ENCODE results near the gene STAG1.
A peak's percentile ranks its signal among the peaks of the same experiment; 100 is the strongest.
"Not testable (repeated sequence)": the region's sequence is repeated elsewhere in the genome, so short reads cannot be mapped to it uniquely, and the experiment has no call there.

STAG1 gene

DNA sequence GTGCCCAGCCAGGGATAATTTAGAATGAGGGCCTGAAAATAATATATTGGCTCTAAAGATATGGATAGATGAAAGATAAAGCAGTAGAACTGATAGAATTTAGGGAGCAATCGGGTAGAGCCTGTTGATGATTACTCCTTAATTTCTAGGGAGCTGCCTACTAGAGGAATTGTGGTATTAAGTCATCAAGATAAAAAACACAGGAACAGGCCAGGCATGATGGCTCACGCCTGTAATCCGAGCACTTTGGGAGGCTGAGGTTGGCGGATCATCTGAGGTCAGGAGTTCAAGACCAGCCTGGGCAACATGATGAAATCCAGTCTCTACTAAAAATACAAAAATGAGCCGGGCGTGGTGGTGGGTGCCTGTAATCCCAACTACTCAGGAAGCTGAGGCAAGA lies 371.6 kb downstream of the STAG1 start:
- peak; percentile 60 for DNase-seq

DNA sequence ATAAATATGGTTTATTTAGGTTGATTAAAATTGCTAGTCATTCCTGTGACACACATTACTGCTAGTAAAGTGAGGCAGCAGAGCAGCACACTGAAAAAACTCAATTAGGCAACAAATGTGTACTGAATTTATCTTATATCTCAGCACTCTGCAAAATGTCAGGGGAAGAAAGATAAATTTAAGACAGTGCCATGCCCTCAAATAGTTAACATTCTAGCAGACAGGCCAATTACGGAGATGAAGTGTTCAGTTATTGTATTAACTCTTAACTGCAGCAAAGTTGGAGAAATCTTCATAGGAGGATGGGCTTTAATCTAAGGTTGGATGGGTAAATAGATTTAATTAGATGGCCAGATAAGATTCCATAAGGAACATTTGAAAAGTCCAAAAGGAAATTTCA lies 374.2 kb downstream of the STAG1 start:
- no peak for DNase-seq

DNA sequence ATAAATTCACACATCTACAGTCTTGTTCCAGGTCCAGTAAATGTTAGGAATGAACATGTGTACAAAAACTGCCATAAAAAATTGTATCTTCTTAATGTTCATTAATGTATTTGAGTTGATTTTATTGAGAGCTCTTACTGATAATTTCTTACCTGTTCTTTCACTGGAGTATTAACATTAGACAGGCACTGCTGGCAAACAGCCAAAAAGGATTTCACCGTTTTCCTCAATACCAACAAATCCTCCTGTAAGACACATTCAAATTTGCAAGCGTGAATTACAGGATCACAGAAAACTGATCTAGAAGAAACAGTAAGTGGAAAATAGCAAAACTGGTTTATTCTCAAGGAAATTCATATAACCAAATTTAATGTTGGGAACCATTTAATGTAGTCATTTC lies 374.7 kb downstream of the STAG1 start:
- DNase-seq, result no peak

DNA sequence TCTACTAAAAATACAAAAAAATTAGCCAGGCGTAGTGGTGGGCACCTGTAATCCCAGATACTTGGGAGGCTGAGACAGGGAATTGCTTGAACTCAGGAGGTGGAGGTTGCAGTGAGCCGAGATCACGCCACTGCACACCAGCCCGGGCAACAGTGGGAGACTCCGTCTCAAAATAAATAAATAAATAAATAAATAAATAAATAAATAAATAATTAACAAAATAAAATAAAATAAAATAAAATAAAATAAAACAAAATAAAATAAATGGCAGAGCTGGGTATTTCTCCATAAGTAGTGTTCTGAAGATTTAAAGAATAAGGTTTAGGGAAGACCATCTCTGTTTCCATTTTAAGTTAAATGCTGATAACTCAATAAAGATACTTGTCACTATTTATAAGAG lies 376.4 kb downstream of the STAG1 start:
- DNase-seq, result not testable (repeated sequence)

DNA sequence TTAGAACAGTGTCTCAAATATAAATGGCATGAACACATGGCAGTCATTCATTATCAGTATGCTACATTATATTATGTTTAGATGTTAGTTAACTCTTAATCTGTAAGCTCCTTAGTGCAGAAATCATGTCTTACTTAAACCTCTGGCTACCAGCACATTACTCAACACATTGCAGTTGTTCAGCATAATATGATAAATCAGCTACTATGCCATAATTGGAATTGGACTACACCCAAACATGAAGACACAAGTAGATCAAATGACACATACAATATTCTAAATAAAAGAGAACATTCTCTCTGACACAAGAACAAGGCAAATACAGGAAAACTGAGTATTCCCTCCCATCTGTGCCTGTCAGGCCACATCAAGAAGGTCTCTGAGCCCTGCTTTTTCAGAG lies 385.9 kb downstream of the STAG1 start:
- peak; percentile 58 for DNase-seq

DNA sequence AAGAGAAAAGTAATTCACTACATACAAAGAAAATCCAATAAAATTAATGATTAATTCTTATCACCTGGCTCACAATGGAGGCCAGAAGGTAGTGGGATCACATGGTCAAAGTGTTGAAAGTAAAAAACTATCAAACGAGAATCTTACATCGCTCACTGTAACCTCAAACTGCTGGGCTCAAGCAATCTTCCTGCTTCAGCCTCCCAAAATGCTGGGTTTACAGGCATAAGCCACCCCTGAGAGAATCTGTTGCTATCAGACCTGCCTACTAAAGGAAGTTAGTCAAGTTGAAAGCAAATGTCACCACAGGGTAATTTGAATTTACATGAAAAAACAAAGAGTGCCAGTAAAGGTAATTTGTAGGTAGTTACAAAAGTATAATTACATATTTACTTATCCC lies 398.7 kb downstream of the STAG1 start:
- no peak for DNase-seq

DNA sequence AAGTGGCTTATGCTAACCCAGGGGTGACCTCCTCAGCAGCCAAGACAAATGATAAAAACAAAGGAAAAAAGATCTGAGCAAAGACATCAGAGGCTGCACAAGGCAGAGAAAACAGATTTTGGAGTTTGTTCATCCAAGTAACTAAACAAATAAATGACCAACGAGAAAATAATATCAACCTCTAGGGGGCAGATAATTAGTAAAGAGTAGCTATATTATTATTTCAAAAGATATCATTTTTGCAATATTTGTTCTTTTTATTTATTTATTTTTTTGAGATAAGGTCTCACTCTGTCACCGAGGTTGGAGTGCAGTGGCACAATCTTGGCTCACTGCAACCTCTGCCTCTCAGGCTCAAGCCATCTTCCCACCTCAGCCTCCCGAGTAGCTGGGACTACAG lies 400.3 kb downstream of the STAG1 start:
- no peak for DNase-seq

DNA sequence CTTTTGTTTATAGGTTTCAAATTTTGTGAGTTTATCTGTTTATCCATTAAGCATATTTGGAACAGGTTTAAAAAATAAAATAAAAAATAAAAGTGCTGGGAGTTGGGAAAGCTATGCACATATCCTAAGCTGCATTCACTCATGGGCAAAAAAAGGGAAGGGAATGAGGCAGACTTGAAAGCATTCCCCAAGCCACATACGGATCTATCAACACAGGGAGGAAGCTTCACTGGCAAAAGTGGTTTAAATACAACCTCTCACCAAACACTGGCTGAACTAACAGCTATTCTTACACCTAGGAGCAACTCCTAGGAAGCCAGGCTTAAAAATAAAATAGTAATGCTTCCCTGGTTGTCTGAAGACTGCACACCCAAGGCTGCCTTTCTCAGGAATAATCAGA lies 400.8 kb downstream of the STAG1 start:
- no peak for DNase-seq

DNA sequence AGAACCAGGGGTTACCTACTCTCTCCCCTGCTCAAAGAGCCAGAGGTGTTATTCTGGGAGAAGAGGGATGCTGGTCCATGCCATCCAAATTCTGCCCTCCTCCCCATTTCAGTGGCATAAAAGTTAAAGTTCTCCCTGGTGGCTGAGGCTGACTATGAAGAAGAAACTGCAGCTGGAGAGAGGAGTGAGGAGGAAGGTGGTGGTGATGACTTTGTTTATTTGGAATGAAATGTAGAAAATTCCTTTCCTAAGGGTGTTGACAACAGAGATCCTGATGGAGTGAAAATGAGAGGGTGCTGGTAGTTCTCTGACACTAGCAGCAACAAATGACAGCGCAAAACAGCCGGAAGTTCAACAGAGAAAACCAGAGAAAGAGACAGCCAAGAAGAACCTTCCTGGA lies 401.6 kb downstream of the STAG1 start:
- peak; percentile 58 for DNase-seq

DNA sequence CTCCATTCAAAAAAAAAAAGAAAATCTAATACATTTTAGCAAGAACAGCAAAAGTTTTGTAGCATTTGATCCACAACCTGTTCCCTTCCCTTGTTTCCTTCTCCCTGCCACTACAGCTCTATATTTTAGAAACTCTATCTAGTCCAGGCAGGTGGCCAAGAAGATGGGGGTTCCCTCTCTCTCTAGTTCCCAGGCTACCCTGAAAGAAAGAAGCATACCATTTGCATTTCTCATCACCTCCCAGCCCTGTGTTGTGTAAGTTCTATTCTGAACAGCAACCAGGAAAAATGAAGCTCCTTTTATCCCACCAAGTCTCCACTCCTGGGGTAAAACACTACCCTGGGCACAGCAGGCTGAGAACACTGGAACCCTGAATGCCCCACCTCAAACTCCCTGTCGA lies 402.0 kb downstream of the STAG1 start:
- DNase-seq, result peak; percentile 92

DNA sequence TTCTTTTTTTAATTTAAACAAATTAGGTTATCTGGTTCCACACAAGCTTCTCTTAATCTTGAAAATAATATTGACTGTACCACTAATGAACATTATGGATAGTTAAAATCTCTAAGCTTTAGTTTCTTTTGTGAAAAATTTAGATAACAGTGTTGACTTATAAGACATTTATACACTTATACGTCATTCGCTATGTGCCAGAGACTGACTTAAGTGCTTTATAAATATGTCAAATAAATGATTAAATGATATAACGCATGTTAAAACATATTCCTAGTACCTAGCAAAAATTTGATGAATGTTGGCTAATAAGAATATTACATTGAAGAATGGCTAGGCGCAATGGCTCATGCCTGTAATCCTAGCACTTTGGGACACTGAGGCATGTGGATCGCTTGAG lies 405.7 kb downstream of the STAG1 start:
- DNase-seq, result no peak

DNA sequence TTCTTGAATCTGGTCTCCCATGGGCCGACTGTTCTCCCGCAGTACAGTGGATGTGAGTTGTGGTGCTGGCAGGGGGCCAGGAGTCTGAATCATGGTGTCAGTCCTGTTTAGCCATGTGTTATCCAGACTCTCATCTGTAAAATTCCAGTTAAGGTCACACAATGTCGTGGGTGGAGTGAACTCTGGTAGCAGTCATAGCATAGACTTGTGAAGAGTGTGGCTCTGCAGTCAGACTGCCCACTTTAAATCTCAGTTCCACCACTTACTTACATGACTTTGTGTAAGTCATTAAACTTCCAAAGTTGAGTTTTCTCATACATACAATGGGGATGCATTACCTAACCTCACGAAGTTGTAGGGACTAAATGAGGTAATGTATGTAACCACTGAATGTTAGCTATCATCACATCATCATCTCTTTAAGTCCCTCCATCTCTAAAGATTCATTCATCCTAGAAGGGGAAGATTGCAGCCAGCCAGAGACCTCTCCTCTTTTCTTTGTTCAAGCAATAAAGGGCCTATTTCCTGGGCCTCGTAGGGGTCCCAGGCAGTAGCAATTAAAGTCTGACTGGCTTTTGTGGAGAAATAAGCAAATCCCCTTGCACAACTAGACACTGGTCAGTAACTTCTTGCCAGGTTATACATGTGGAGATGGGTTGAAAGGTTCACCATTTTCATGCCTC lies 408.2 kb downstream of the STAG1 start:
- DNase-seq, result peak; percentile 96

DNA sequence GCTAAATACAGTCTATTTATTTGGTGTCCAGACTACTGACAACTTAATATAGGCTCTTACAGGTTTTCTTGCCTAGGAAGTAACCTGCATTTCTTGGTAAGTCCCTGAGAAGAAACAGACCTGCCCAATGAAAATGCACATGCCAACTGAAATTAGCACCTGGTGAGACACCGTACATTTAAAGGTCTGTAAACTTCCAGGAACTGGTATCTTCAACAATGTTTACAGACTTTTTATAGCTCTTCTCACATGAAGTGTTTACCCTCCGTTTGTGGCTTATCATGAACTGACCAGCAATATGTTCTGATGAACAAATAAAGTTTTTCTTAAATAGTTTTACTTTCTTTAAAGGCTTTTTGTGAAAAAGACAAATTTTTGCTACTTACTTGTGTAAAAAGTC lies 408.7 kb downstream of the STAG1 start:
- no peak for DNase-seq

DNA sequence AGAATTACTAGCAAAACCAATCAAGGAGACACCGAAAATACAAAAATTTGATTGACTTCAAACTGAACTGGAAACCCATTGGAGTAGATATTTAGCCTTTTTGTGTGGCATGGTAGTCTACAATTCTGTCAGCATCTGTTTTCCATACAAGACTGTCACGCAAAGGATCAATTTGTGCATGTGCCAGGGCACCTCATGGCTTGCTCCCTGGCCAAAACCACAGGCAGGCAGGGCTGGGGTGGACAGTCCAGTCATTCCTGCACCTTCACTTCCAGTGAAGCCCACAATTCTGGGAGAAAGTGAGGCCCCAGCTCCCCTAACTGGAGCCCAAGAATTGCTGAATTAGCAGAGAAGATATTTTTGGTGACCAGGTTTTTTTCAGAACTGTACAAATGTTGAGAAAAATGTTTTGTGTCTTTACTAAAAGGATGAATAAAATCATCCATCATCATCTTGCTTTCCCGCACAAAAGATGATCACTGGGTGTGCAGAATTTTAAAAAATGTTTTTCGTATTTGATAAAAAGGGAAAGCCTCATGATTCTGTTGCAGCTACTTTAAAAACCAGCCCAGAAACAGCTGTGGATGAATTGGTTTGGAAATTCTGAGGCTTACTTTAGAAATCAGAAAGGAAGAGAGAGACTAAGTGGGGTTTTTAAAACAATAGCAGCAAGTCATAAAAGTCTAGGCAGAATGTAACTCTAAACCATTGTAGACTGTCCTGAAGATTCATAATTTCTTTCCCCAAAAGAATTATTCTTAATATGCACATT lies 415.7 kb downstream of the STAG1 start:
- DNase-seq, result no peak

DNA sequence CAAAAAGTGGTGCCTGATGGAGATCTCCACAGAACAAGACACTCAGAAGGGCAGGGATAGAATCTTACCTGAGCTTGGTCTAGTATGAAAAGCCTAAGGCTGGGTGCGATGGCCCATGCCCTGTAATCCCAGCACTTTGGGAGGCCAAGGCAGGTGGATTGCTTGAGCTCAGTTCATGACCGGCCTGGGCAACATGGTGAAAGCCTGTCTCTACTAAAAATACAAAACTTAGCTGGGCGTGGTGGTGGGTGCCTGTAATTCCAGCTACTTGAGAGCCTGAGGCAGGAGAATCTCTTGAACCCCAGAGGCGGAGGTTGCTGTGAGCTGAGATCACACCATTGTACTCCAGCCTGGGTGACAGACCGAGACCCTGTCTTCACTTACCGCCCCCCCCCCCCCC lies 417.5 kb downstream of the STAG1 start:
- not testable (repeated sequence) for DNase-seq

DNA sequence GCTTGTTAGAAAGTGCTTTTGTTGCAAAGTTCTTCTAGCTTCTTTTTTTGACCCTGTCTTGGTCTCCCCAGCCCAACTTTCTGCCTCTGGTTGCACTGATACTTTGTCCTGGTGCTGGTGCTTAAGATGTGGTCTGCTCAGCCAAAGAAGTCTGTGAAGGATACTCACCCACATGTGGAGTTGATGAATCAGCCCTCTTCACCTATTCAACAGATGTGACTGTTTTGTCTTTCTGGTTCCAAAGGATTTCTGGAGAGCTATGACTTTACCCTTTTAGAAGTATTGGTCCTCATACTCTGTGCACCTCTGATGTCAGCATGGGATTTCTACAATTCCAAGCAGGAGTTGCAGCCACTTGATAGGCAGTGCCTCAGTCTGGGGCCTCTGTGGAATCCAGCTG lies 418.0 kb downstream of the STAG1 start:
- no peak for DNase-seq

DNA sequence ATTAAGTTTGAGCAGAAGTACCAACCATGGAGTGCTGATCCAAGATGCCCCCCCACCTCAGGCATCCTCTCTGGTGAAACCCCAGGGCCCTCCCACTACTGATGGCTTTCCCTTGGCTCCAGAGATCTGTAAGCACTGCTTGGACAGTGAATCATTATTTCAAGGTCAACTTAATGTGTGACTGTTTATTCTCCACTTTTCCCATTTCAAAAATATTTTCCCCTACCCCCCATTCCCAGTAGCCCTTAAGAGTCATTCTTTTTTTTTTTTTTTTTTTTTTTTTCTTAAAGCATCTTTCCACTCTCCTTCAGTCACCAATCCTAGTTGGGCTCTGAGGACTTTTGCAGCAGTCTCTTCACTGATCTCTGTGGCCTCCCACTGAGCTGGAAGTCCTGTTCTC lies 419.4 kb downstream of the STAG1 start:
- peak; percentile 64 for DNase-seq

DNA sequence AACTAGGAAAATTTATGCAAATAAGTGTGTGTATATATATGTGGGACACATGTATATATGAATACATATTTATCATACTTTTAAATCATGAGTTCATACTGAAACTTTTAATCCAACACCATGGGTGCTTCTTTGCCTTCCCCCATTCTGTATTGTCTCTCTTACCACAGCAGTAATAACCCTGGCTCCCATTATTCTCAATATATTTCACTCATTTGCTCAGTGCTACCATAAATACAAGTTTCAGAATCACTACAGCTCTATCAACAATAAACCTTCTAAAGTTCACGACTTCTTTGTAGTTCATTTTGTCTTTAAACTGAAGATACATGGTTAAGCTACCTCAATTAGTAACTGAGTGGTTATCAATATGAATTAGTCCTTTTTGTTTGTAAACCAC lies 419.9 kb downstream of the STAG1 start:
- DNase-seq, result no peak

DNA sequence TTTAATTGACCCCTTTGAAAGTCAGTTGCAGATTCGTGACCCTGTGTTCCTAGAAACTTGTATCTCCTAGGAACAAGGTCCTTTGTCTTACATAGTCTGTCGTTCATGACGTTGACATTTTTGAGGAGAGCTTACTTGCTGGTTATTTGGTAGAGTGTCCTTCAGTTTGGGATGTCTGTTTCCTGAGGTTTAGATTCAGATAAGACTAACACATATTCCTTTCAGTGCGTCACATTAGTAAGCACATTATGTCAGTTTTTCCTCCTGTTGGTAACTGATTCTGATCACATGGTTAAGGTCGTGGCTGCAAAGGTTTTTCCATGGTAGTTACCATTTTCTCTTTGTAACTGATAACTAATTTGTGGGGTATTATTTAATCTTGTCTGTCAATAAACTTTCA lies 421.3 kb downstream of the STAG1 start:
- no peak for DNase-seq

DNA sequence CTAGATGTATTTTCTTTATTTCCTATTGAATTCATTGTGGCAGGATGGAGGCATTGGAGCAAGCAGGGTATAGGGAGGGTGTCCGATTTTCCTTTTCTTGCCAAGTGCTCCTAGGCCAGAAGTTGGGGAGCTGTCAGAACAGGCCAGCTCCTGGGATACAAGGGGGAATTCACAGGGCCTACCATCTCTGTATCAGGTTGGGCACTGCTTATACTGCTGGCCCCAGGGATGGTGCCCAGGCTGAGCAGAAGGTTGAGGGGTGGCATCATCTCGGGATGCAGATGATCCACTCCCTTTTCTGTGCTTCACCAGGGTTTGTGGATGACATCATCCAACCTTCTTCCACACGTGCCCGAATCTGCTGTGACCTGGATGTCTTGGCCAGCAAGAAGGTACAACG lies 422.6 kb downstream of the STAG1 start:
- no peak for DNase-seq

DNA sequence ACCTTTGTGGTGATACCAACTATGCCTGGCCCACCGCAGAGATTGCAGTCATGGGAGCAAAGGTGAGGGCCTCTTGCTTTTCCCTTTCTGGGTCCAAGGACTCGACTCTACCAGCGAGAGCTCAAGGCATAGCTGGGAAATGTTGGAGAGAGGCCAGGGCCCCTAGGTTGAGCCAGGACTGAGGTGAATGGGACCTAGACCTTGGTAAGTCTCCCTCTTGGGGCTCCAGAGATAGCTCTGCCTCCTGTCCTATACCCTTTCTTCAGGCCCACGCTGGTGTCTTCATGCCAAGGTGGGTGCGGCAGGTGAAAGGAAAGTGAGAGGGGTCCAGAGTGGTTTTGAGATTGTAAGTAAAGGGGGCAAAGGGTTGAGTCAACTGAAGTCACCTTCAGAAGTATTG lies 424.5 kb downstream of the STAG1 start:
- DNase-seq, result no peak

DNA sequence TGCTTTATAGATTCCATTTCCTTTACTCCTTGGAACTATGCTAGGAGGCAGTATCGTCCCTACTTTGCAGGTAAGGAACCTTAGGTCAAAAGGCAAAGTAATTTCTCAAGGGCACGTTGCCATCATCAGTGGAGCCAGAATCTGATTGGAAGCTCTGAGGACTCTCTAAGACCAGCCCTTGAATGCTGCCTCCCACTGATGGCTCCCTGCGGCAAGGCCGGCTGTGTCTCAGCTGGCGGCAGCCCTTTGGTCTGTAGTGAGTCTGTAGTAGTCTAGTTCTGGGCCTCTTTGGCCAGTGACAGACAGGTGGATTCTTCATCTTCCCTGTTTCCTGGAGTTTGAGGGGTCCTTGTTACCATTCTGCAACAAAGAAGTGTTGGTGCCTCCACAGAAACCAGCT lies 425.9 kb downstream of the STAG1 start:
- no peak for DNase-seq

DNA sequence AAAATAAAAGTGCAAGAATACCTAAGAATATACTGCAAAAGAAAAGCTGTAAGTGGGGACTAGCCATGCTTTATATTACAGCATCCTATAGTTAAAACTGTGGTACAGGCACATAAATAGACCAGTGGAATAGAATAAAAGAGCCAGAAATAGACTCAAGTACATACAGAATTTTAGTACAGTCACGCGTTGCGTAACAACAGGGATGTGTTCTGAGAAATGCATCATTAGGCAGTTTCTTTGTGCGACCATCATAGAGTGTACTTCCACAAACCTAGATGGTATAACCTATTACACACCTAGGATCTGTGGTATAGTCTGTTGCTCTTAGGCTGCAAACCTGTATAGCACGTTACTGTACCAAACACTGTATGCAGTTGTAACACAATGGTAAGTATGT lies 440.2 kb downstream of the STAG1 start:
- DNase-seq, result no peak

DNA sequence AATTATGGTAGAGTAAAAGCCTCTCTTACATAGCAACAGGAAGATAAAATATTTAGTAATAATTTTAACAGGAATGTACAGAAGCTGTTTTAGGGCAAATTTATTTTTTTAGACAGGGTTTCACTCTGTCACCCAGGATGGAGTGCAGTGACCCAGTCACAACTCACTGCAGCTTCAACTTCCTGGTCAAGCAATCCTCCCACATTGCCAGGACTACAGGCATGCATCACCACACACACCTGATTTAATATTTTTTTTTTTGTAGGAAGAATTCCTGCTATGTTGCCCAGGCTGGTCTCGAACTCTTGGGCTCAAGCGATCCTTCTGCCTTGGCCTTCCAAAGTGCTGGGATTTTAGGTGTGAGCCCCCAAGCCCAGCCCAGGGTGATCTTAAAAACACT lies 440.9 kb downstream of the STAG1 start:
- DNase-seq, result no peak

DNA sequence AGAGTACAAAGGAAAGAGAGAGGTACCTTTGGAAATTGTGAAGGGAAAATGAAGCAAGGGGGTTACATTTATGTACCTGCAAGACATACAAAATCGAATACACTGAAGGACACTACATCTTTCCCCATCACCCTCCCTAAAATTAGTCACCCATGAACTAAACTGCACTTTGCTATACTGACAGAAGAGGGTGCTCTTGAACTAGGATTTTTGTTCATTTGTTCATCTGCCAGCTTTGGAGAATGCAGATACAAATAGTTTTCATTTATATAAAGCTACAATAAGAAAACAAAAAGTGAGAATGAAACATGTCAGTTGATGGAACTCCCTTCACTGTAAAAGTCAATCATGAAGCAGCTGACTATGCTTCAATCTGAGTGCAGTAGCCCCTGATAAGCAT lies 446.3 kb downstream of the STAG1 start:
- DNase-seq, result peak; percentile 34
